GM18907 (cell line): ENCODE data around the gene ZNF823.
"Not testable (repeated sequence)": the region's sequence is repeated elsewhere in the genome, so short reads cannot be mapped to it uniquely, and the experiment has no call there.

Experiments
- ATAC-seq: cut with Tn5 transposase; IDR thresholded peaks from one replicate; pipeline ENCODE4 v1.9.1; 2021; ENCODE audit warnings: mild to moderate bottlenecking, moderate library complexity; ENCODE audit not compliant: unreplicated experiment

Gene ZNF823

DNA sequence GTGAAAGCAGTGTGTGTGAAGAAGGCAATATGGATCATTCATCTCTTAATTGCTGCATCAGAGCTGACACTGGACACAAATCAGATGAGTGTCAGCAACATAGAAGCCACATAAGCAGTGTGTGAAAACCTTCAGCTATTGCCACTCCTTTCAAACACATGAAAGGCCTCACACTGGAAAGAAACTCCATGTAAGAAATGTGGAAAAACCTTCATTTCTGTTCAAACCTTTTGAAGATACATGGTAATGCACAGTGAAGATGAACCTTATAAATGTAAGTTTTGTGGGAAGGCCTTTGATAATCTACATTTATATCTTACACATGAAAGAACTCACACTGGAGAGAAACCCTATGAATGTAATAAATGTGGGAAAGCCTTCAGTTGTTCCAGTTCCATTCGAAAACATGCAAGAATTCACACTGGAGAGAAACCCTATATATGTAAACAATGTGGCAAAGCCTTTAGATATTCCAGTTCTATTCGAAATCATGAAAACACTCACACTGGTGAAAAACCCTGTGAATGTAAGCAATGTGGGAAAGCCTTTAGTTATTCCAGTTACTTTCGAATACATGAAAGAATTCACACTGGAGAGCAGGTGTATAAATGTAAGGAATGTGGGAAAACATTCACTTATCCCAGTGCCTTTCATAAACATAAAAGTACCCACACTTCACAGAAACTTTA is 53.6 kb downstream of the ZNF823 start:
- no peak for ATAC-seq

DNA sequence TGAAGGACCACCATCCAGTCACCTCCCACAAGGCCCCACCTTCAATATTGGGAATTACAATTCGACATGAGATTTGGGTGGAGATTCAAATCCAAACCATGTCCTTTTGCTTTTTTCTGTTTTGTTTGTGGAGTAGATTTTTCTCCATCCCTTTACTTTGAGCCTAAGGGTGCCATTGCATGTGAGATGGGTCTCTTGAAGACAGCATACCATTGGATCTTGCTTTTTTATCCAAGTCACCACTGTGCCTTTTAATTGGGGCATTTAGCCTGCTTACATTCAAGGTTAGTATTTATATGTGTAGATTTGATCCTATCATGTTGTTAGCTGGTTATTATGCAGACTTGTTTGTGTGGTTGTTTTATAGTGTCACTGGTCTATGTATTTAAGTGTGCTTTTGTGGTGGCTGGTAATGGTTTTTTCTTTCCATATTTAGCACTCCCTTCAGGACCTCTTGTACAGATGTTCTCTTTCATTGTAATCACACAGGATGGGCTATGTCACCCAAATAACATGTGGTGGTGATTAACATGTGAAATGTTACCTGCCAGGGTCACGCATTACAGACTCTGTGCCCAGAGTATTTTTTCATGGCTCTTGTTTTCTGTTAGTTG is 58.0 kb downstream of the ZNF823 start:
- ATAC-seq: no peak

DNA sequence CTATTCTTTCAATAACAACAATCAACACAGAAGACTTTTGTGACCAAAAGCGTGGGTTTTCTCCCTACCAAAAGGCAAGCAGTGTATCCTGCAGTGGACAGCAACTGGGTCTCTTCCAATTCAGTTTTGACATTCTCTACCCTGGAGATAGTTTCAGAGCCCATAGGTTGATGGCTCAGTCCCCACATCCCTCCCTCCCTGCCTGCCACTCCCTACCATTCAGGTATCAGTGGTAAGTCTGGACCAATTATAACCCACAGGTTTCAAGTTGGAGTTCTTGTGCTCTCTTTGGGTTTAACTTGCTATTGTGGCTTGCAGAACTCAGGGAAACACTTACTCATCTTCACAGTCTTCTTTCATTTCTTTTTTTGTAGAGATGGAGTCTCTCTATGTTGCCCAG is 60.2 kb downstream of the ZNF823 start:
- ATAC-seq: no peak

GRCh38 chr19:11676661-11677600 is 61.8 kb downstream of the ZNF823 start:
- not testable (repeated sequence) for ATAC-seq

GRCh38 chr19:11675569-11675968 is 63.2 kb downstream of the ZNF823 start:
- ATAC-seq: no peak

DNA sequence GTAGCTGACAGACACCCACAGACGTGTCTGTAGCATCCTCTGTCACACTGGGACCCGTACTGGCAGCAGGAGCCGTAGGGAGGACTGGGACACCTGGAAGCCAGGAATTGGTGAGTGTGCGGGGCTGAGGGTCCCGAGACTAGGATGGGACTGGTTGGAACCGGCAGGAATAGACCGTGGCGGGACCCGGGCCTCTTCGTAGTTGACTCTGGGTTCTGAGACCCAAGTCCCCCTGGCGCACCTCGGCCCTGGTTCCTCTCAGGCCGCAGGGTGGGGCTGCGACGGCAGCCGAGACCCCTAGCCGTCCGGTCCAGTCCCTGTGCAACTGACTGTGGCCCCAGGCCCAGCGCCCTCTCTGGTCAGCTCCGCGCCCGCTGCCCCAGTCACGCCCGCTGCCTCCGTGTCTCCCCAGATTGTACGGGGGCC is 64.7 kb downstream of the ZNF823 start:
- no peak for ATAC-seq

DNA sequence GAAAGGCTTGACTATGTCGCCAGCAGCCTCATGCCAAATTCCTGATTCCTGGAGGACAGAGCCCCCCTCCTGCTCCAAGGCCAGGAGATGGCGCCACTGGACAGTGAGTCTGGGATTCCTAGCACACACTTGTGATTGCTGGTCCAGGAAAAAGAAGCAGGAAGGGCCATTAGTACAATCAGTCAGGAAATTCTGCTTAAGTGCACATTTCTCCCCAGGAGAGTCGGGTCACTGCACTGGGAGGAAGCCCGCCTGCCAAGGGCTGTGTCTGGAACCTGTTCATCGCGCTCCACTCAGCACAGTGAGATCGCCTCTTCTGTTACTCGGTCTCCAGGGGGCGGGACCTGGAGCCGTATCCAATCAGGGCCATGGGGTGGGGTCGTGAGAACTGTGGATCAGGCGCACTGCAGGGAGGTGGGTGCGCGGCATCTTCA is 65.1 kb downstream of the ZNF823 start:
- no peak for ATAC-seq
